Measurements from ENCODE around the gene ADARB2.

Gene ADARB2

GRCh38 chr10:1309617-1310270 lies 427.6 kb downstream of the ADARB2 start:
- TF ChIP-seq TAF1 (IDR thresholded peaks at IDR 0.05; ENCODE audit: borderline replicate concordance, insufficient read depth, low read length) = no peak

GRCh38 chr10:1308962-1309616 lies 428.2 kb downstream of the ADARB2 start:
- no peak for TF ChIP-seq TAF1 (IDR thresholded peaks at IDR 0.05; ENCODE audit: borderline replicate concordance, insufficient read depth, low read length)
- TF ChIP-seq SIN3A (IDR thresholded peaks at IDR 0.05; ENCODE audit: borderline replicate concordance, insufficient read depth, low read length) = no peak
- TF ChIP-seq REST (IDR thresholded peaks at IDR 0.05; ENCODE audit: insufficient read depth in 1 of 2, low read depth in 2 of 2, low read length in 2 of 2) = no peak
- TF ChIP-seq FOXP2 (optimal IDR thresholded peaks at IDR 0.05; ENCODE audit: borderline replicate concordance, extremely low read depth, extremely low read length, insufficient read depth) = no peak
- no peak for TF ChIP-seq POLR2AphosphoS5 (IDR thresholded peaks at IDR 0.05; ENCODE audit: low read depth, low read length)

- TF ChIP-seq FOXP2 (optimal IDR thresholded peaks at IDR 0.05; ENCODE audit: borderline replicate concordance, extremely low read depth, extremely low read length, insufficient read depth) (no peak), TAF1 (IDR thresholded peaks at IDR 0.05; ENCODE audit: borderline replicate concordance, insufficient read depth, low read length) (no peak), POLR2AphosphoS5 (IDR thresholded peaks at IDR 0.05; ENCODE audit: low read depth, low read length) (no peak), SIN3A (IDR thresholded peaks at IDR 0.05; ENCODE audit: borderline replicate concordance, insufficient read depth, low read length) (no peak), REST (IDR thresholded peaks at IDR 0.05; ENCODE audit: insufficient read depth in 1 of 2, low read depth in 2 of 2, low read length in 2 of 2) (no peak)
These were observed 429.0 kb downstream of the ADARB2 start for GRCh38 chr10:1308173-1308961.

GRCh38 chr10:1301143-1301542 lies 436.2 kb downstream of the ADARB2 start:
- TF ChIP-seq POLR2AphosphoS5 (IDR thresholded peaks at IDR 0.05; ENCODE audit: low read depth, low read length) (no peak), TAF1 (IDR thresholded peaks at IDR 0.05; ENCODE audit: borderline replicate concordance, insufficient read depth, low read length) (no peak), SIN3A (IDR thresholded peaks at IDR 0.05; ENCODE audit: borderline replicate concordance, insufficient read depth, low read length) (no peak), FOXP2 (optimal IDR thresholded peaks at IDR 0.05; ENCODE audit: borderline replicate concordance, extremely low read depth, extremely low read length, insufficient read depth) (no peak), REST (IDR thresholded peaks at IDR 0.05; ENCODE audit: insufficient read depth in 1 of 2, low read depth in 2 of 2, low read length in 2 of 2) (no peak)

- TF ChIP-seq REST (IDR thresholded peaks at IDR 0.05; ENCODE audit: insufficient read depth in 1 of 2, low read depth in 2 of 2, low read length in 2 of 2) (no peak), TAF1 (IDR thresholded peaks at IDR 0.05; ENCODE audit: borderline replicate concordance, insufficient read depth, low read length) (no peak), FOXP2 (optimal IDR thresholded peaks at IDR 0.05; ENCODE audit: borderline replicate concordance, extremely low read depth, extremely low read length, insufficient read depth) (no peak), POLR2AphosphoS5 (IDR thresholded peaks at IDR 0.05; ENCODE audit: low read depth, low read length) (no peak)
These were observed 437.1 kb downstream of the ADARB2 start for GRCh38 chr10:1300218-1300617.
